DOHH2 (cell line): ENCODE data around the gene YIPF5.
A peak's percentile ranks its signal among the peaks of the same experiment; 100 is the strongest.

Experiments used
- H3F3A ChIP-seq: fragments of 200-600 bp; sonication (generic), shearing (Covaris generic); 2 replicates; pipeline ENCODE4 v1.6.0; 2016; ENCODE audit warnings: antibody characterized with exemption, mild to moderate bottlenecking; ENCODE audit not compliant: control insufficient read depth, insufficient read depth
- H3K27ac ChIP-seq: fragments of 200-600 bp; sonication (generic); 2 replicates; pipeline ENCODE4 v1.5.1; 2014; ENCODE audit warnings: low read depth, mild to moderate bottlenecking, low read length, moderate library complexity
- H3K27me3 ChIP-seq: fragments of 200-600 bp; sonication (generic); 2 replicates; pipeline ENCODE4 v1.6.1; 2014; ENCODE audit warnings: mild to moderate bottlenecking, low read length, mixed read lengths; ENCODE audit not compliant: control insufficient read depth
- H3K36me3 ChIP-seq: fragments of 200-600 bp; sonication (generic); 2 replicates; pipeline ENCODE4 v1.6.1; 2014; ENCODE audit warnings: mild to moderate bottlenecking, low read length, moderate library complexity, mixed read lengths; ENCODE audit not compliant: control insufficient read depth
- H3K4me1 ChIP-seq: fragments of 200-600 bp; sonication (generic); 2 replicates; pipeline ENCODE4 v1.6.1; 2014; ENCODE audit warnings: mild to moderate bottlenecking, low read length, mixed read lengths; ENCODE audit not compliant: control insufficient read depth
- H3K4me2 ChIP-seq: fragments of 200-600 bp; sonication (generic); 2 replicates; pipeline ENCODE4 v1.6.0; 2014; ENCODE audit warnings: mild to moderate bottlenecking, low read length, moderate library complexity
- H3K4me3 ChIP-seq: fragments of 200-600 bp; sonication (generic); 2 replicates; pipeline ENCODE4 v1.5.1; 2014; ENCODE audit warnings: mild to moderate bottlenecking, low read length, mixed read lengths
- H3K79me2 ChIP-seq: fragments of 200-600 bp; sonication (generic); 2 replicates; pipeline ENCODE4 v1.6.1; 2014; ENCODE audit warnings: mild to moderate bottlenecking, low read length, mixed read lengths; ENCODE audit not compliant: control insufficient read depth
- H3K9me2 ChIP-seq: fragments of 200-600 bp; sonication (generic); replicated peaks from 2 replicates; pipeline ENCODE4 v1.6.1; 2014; ENCODE audit warnings: mild to moderate bottlenecking, low read length, mixed read lengths; ENCODE audit not compliant: control insufficient read depth
- H3K9me3 ChIP-seq: fragments of 200-600 bp; sonication (generic); 2 replicates; pipeline ENCODE4 v1.6.1; 2014; ENCODE audit warnings: antibody characterized with exemption, low read length, mixed read lengths; ENCODE audit not compliant: control insufficient read depth, insufficient read depth
- H4K20me1 ChIP-seq: fragments of 200-600 bp; sonication (generic); 2 replicates; pipeline ENCODE4 v1.6.0; 2014; ENCODE audit warnings: low read depth, mild to moderate bottlenecking, antibody characterized with exemption, low read length, moderate library complexity; ENCODE audit not compliant: control insufficient read depth, insufficient read depth
- EZH2phosphoT487 ChIP-seq: fragments of 200-600 bp; sonication (generic); IDR thresholded peaks from 2 replicates; pipeline ENCODE4 v1.6.1; 2017; ENCODE audit warnings: borderline replicate concordance, mild to moderate bottlenecking, antibody characterized with exemption, low read length, moderate library complexity, mixed read lengths
- TF ChIP-seq, protein P1 (sequence below): fragments of 200-600 bp; sonication (generic); IDR thresholded peaks from one replicate; pipeline ENCODE4 v1.5.1; 2014; ENCODE audit warnings: antibody characterized with exemption, mild to moderate bottlenecking, low read depth, low read length; ENCODE audit not compliant: poor library complexity, severe bottlenecking

Gene YIPF5

DNA sequence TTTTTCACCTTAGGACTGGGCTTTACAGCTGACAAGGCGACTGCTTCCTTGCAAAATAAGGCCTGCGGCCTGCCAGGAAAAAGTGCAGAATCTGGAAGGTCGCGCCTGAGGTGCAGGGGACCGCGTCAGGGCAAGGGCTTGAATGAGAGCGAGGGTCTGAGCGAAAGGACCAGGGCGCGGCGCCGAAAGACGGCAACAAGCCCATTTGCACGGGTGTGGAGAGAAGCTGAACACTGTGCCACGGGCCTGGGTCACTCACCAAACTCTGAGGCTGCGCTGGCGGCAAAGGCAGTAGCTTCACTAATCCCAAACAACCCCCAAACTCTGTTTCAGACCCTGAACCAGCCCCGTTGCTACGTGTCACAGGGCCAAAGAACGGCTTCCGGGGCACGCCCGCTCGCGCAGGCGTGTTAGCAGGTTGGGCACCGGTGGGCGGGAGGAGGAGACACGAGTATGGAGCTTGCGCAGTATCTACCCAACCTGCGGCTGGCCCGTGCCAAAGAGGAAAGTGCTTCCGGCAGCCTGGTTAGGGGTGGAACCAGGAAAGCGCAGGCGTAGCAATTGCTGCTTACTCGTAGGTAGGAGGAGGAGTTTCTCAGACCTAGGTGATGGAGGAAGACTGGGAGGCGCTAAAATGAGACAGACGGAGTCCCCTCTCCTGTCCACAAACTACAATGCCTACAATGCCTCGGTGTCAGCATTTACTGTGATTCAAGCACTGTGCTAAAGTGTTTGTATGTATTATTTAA is at the start of gene YIPF5, which contains the start of gene KCTD16:
Gene YIPF5, minus strand, starts transcription at position 384 of the 749 bp plus-strand sequence. CDS start 704 bp downstream, outside the sequence.
Gene KCTD16, plus strand, starts transcription at position 598 of the 749 bp plus-strand sequence.
- Histone ChIP-seq H3K4me1 (peaks cover 24% of the 10 kb centered on the region), H3K36me3 (peaks cover 28% of the 10 kb centered on the region), H3K79me2 (peaks cover 37% of the 10 kb centered on the region), H3K9me2 (no peaks in the 10 kb centered on the region), H3F3A (no peaks in the 10 kb centered on the region), H3K27me3 (no peaks in the 10 kb centered on the region), H3K9me3 (no peaks in the 10 kb centered on the region), H3K4me2 (peak within 1 kb of the TSS; percentile 79), H3K27ac (peak within 1 kb of the TSS; percentile 11; the same call in 1 of the 2 replicates), H3K4me3 (peak within 1 kb of the TSS; percentile 98), H4K20me1 (no peaks in the 10 kb centered on the region)
- TF ChIP-seq, protein P1, sequence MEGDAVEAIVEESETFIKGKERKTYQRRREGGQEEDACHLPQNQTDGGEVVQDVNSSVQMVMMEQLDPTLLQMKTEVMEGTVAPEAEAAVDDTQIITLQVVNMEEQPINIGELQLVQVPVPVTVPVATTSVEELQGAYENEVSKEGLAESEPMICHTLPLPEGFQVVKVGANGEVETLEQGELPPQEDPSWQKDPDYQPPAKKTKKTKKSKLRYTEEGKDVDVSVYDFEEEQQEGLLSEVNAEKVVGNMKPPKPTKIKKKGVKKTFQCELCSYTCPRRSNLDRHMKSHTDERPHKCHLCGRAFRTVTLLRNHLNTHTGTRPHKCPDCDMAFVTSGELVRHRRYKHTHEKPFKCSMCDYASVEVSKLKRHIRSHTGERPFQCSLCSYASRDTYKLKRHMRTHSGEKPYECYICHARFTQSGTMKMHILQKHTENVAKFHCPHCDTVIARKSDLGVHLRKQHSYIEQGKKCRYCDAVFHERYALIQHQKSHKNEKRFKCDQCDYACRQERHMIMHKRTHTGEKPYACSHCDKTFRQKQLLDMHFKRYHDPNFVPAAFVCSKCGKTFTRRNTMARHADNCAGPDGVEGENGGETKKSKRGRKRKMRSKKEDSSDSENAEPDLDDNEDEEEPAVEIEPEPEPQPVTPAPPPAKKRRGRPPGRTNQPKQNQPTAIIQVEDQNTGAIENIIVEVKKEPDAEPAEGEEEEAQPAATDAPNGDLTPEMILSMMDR: no peak
- TF ChIP-seq EZH2phosphoT487: no peak

DNA sequence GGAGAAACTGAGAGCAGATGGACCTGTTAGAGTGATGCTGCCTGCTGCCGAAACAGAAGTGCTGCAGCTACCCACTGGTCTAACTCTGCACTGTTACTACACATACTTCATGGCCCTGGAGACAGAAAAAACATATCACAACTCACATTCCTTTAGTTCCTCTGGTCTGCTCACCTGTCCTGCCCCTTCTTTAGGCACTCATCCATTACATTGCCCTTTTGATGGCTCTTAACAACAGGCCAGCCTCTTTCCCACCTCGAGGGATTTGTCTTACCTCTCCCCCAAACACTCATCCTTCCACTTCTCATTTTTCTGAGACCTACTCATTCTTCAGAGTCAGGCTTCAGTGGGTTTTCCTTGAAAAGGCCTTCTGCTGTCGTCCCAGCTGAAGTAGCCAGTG is 49.4 kb upstream of the YIPF5 start:
- no peaks in the 10 kb centered on the region; the same call in 1 of the 2 replicates for H3K27me3 ChIP-seq
- no peaks in the 10 kb centered on the region for H3K79me2 ChIP-seq
- H3F3A ChIP-seq: no peaks in the 10 kb centered on the region
- no peak overlapping the region for H3K27ac ChIP-seq
- no peaks in the 10 kb centered on the region for H4K20me1 ChIP-seq
- no peaks in the 10 kb centered on the region for H3K4me1 ChIP-seq
- no peaks in the 10 kb centered on the region for H3K9me2 ChIP-seq
- no peak overlapping the region for H3K4me3 ChIP-seq
- no peaks in the 10 kb centered on the region for H3K36me3 ChIP-seq
- H3K9me3 ChIP-seq: no peaks in the 10 kb centered on the region
- H3K4me2 ChIP-seq: no peak overlapping the region
- TF ChIP-seq, protein P1: no peak
- no peak for TF ChIP-seq EZH2phosphoT487

DNA sequence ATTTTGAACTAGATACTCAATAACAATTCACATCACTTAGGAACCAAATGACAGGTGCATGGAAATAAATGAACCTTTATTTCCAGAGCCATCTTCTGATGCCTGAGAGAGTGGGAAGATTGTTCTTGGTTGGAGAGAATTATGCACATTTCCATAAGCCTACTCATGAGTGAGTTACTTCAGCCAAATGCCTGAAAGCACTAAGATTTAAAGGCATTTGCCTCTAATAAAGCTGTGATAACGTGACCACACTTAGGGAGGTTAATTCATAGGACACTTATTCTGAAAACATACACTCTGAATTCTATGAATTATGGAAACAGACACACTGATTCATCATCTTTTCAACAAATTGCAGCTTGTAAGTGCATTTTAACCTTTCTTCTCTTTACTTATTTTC is 40.2 kb upstream of the YIPF5 start:
- H3K4me1 ChIP-seq: no peaks in the 10 kb centered on the region
- no peaks in the 10 kb centered on the region for H3K9me3 ChIP-seq
- H4K20me1 ChIP-seq: no peaks in the 10 kb centered on the region
- H3K4me2 ChIP-seq: no peak overlapping the region
- peaks cover 24% of the 10 kb centered on the region for H3K27me3 ChIP-seq
- no peaks in the 10 kb centered on the region for H3K9me2 ChIP-seq
- no peaks in the 10 kb centered on the region for H3F3A ChIP-seq
- no peak for TF ChIP-seq EZH2phosphoT487
- TF ChIP-seq, protein P1: no peak
- H3K36me3 ChIP-seq: no peaks in the 10 kb centered on the region
- no peak overlapping the region for H3K27ac ChIP-seq
- H3K79me2 ChIP-seq: no peaks in the 10 kb centered on the region
- no peak overlapping the region for H3K4me3 ChIP-seq
